ENCODE measurements around the gene HOATZ. TPM values are rescaled to one million over a fixed set of nuclear protein-coding genes. Genes with fewer than 3 reads are reported as not detected.

Gene HOATZ
- total RNA-seq, 1 experiment from 2014 or later, result not detected

- POLR2A ChIA-PET (ENCODE audit: unreplicated experiment), result no interaction called here
- CTCF ChIA-PET, result no interaction called here
- Histone ChIP-seq H3K36me3 (ENCODE audit: low read depth, low read length) (no peaks in the 10 kb centered on the region), H3F3A (ENCODE audit: low read length, unreplicated experiment) (peaks cover 18% of the 10 kb centered on the region), H4K20me1 (ENCODE audit: low read length) (no peaks in the 10 kb centered on the region), H3K9me3 (ENCODE audit: low read length) (no peaks in the 10 kb centered on the region), H3K4me3 (ENCODE audit: low read length) (no peak overlapping the region), H3K27ac (ENCODE audit: low read length) (no peak overlapping the region), H3K9me2 (replicated peaks; ENCODE audit: low read length) (no peaks in the 10 kb centered on the region), H3K4me2 (ENCODE audit: low read length) (no peak overlapping the region), H3K27me3 (ENCODE audit: low read length) (no peaks in the 10 kb centered on the region), H2AFZ (ENCODE audit: low read length) (no peak overlapping the region), H3K4me1 (ENCODE audit: insufficient read depth, low read length) (peaks cover 32% of the 10 kb centered on the region), H3K79me2 (ENCODE audit: low read length) (no peaks in the 10 kb centered on the region), H3K9ac (ENCODE audit: low read length) (no peak overlapping the region)
- ATAC-seq (no peak), DNase-seq (peak; percentile 94)
- intact Hi-C loops (cut with micrococcal nuclease), result loop anchor here (1.0 kb wide), 3 partner anchors 21 to 212 kb away; no protein-coding TSS in a partner anchor
- no TSS peak for BruUV-seq (replicated peaks)
- TF ChIP-seq CTCF (conservative IDR thresholded peaks at IDR 0.05; ENCODE audit: low read depth, low read length) (peak; percentile 88), EZH2phosphoT487 (IDR thresholded peaks at IDR 0.05; ENCODE audit: borderline replicate concordance, low read length) (no peak)
Measured at GRCh38 chr11:111565114-111565720, 50.6 kb downstream of the HOATZ start.

GRCh38 chr11:111566324-111566723 is 51.7 kb downstream of the HOATZ start:
- ChIA-PET POLR2A (ENCODE audit: unreplicated experiment) (no interaction called here), CTCF (no interaction called here)
- BruUV-seq (replicated peaks), result no TSS peak
- Histone ChIP-seq H3K27me3 (ENCODE audit: low read length) (no peaks in the 10 kb centered on the region), H3K4me3 (ENCODE audit: low read length) (no peak overlapping the region), H3K79me2 (ENCODE audit: low read length) (no peaks in the 10 kb centered on the region), H3K9ac (ENCODE audit: low read length) (no peak overlapping the region), H4K20me1 (ENCODE audit: low read length) (no peaks in the 10 kb centered on the region), H3K36me3 (ENCODE audit: low read depth, low read length) (no peaks in the 10 kb centered on the region), H3K4me2 (ENCODE audit: low read length) (no peak overlapping the region), H3K9me2 (replicated peaks; ENCODE audit: low read length) (no peaks in the 10 kb centered on the region), H3K9me3 (ENCODE audit: low read length) (no peaks in the 10 kb centered on the region), H3F3A (ENCODE audit: low read length, unreplicated experiment) (peaks cover 10% of the 10 kb centered on the region), H3K4me1 (ENCODE audit: insufficient read depth, low read length) (peaks cover 21% of the 10 kb centered on the region), H2AFZ (ENCODE audit: low read length) (no peak overlapping the region), H3K27ac (ENCODE audit: low read length) (no peak overlapping the region)
- intact Hi-C loops (cut with micrococcal nuclease), result no loop called here
- TF ChIP-seq CTCF (conservative IDR thresholded peaks at IDR 0.05; ENCODE audit: low read depth, low read length) (no peak), EZH2 (IDR thresholded peaks at IDR 0.05; ENCODE audit: low read length, unreplicated experiment) (no peak), EZH2phosphoT487 (IDR thresholded peaks at IDR 0.05; ENCODE audit: borderline replicate concordance, low read length) (no peak)
- ATAC-seq (no peak), DNase-seq (no peak)

- no peaks in the 10 kb centered on the region for H3K36me3 ChIP-seq (ENCODE audit: low read depth, low read length)
- H3K4me3 ChIP-seq (ENCODE audit: low read length), result no peak overlapping the region
- H3K27ac ChIP-seq (ENCODE audit: low read length), result no peak overlapping the region
- no peak for ATAC-seq
- DNase-seq, result no peak
- intact Hi-C loops (cut with micrococcal nuclease), result no loop called here
- CTCF ChIA-PET, result no interaction called here
- H3K9ac ChIP-seq (ENCODE audit: low read length), result no peak overlapping the region
- no peak overlapping the region for H2AFZ ChIP-seq (ENCODE audit: low read length)
- no peak for TF ChIP-seq EZH2 (IDR thresholded peaks at IDR 0.05; ENCODE audit: low read length, unreplicated experiment)
- no peak for TF ChIP-seq EZH2phosphoT487 (IDR thresholded peaks at IDR 0.05; ENCODE audit: borderline replicate concordance, low read length)
- TF ChIP-seq CTCF (conservative IDR thresholded peaks at IDR 0.05; ENCODE audit: low read depth, low read length), result no peak
- H3K79me2 ChIP-seq (ENCODE audit: low read length), result no peaks in the 10 kb centered on the region
- H3F3A ChIP-seq (ENCODE audit: low read length, unreplicated experiment), result no peaks in the 10 kb centered on the region
- no peaks in the 10 kb centered on the region for H4K20me1 ChIP-seq (ENCODE audit: low read length)
- H3K9me2 ChIP-seq (replicated peaks; ENCODE audit: low read length), result no peaks in the 10 kb centered on the region
- no peak overlapping the region for H3K4me2 ChIP-seq (ENCODE audit: low read length)
- BruUV-seq (replicated peaks), result no TSS peak
- H3K4me1 ChIP-seq (ENCODE audit: insufficient read depth, low read length), result peaks cover 7% of the 10 kb centered on the region
- no peaks in the 10 kb centered on the region for H3K27me3 ChIP-seq (ENCODE audit: low read length)
- POLR2A ChIA-PET (ENCODE audit: unreplicated experiment), result no interaction called here
- H3K9me3 ChIP-seq (ENCODE audit: low read length), result no peaks in the 10 kb centered on the region
Measured at GRCh38 chr11:111569476-111569875, 54.9 kb downstream of the HOATZ start.

All from PC-3 (cell line).